SH-SY5Y (cell line): ENCODE results near the gene PIAS1.

Source experiments
- GATA2 ChIP-seq: IDR thresholded peaks from 2 replicates; pipeline ENCODE4 v1.6.1; 2011; ENCODE audit warnings: mild to moderate bottlenecking, low read depth, low read length
- GATA3 ChIP-seq: IDR thresholded peaks from 2 replicates; pipeline ENCODE4 v1.6.1; 2011; ENCODE audit warnings: low read depth, mild to moderate bottlenecking, low read length, moderate library complexity

GRCh38 chr15:68204776-68205557 lies 150.9 kb downstream of the PIAS1 start, which contains the start of gene CALML4:
- TF ChIP-seq GATA2 = no peak
- TF ChIP-seq GATA3 = no peak
